A549 treated with Hydrocortisone at 1 μM for 4 hours (cell line): ENCODE measurements around the gene LRRC25. TPM values are rescaled to one million over a fixed set of nuclear protein-coding genes. Genes with fewer than 3 reads are reported as not detected.

Experiments used
- total RNA-seq: library from RNA; stranded (reverse); fragments of 200-300 nt; extraction: Qiagen RNA extraction; gene quantifications from 5 replicates; pipeline ENCODE4 v1.2.3, GENCODE V29; 2022

The LRRC25 gene
- not detected in 5 replicates for total RNA-seq

GRCh38 chr19:18397242-18398202, at the start of gene LRRC25:
LRRC25 (minus strand) TSS chr19:18397622; CDS start chr19:18396963, 659 bp downstream.

GRCh38 chr19:18437491-18438330, 40.3 kb upstream of the LRRC25 start, which contains the start of gene ISYNA1:
ISYNA1 (minus strand) TSS chr19:18438133; CDS start chr19:18437979, 154 bp downstream.

GRCh38 chr19:18419195-18419698, 21.8 kb upstream of the LRRC25 start, which contains the start of gene SSBP4:
SSBP4 (plus strand) TSS chr19:18419398; CDS start chr19:18419649, 251 bp downstream.

GRCh38 chr19:18385675-18386542, 11.5 kb downstream of the LRRC25 start, which contains the start of gene GDF15:
GDF15 (plus strand) TSS chr19:18386158; CDS start chr19:18386190, 32 bp downstream.

Other genes starting within 250 kb of the LRRC25 start
- gene PIK3R2, start 244.5 kb downstream of the LRRC25 start, total RNA-seq: 2.0 to 13.2 TPM (median 10.1 TPM) in 5 replicates
- gene IFI30, start 223.8 kb downstream of the LRRC25 start, total RNA-seq: 11.4 to 18.5 TPM (median 15.0 TPM) in 5 replicates
- 8.5 to 12.0 TPM (median 11.4 TPM) in 5 replicates for gene MPV17L2, start 204.4 kb downstream of the LRRC25 start, total RNA-seq
- gene RAB3A, start 193.6 kb downstream of the LRRC25 start, total RNA-seq: 0.38 to 0.86 TPM (median 0.75 TPM) in 5 replicates
- gene PDE4C, start 171.2 kb downstream of the LRRC25 start, total RNA-seq: 0.20 to 0.63 TPM (median 0.33 TPM) in 5 replicates
- 0.58 to 1.0 TPM (median 0.78 TPM) in 5 replicates for gene IQCN, start 123.2 kb downstream of the LRRC25 start, total RNA-seq
- 21.8 to 47.6 TPM (median 41.7 TPM) in 5 replicates for gene JUND, start 116.0 kb downstream of the LRRC25 start, total RNA-seq
- gene LSM4, start 74.5 kb downstream of the LRRC25 start, total RNA-seq: 199 to 250 TPM (median 235 TPM) in 5 replicates
- 2.3 to 3.5 TPM (median 2.8 TPM) in 5 replicates for gene PGPEP1, start 57.0 kb downstream of the LRRC25 start, total RNA-seq
- gene GDF15, start 11.5 kb downstream of the LRRC25 start, total RNA-seq: 11.9 to 24.9 TPM (median 20.6 TPM) in 5 replicates
- gene SSBP4, start 21.8 kb upstream of the LRRC25 start, total RNA-seq: 31.8 to 51.7 TPM (median 46.8 TPM) in 5 replicates
- gene ISYNA1, start 40.5 kb upstream of the LRRC25 start, total RNA-seq: 25.7 to 42.9 TPM (median 40.8 TPM) in 5 replicates
- 4.4 to 5.9 TPM (median 5.2 TPM) in 5 replicates for gene ELL, start 124.4 kb upstream of the LRRC25 start, total RNA-seq
- gene FKBP8, start 146.0 kb upstream of the LRRC25 start, total RNA-seq: 131 to 154 TPM (median 146 TPM) in 5 replicates
- 85.3 to 105 TPM (median 101 TPM) in 5 replicates for gene KXD1, start 160.2 kb upstream of the LRRC25 start, total RNA-seq
- gene UBA52, start 174.2 kb upstream of the LRRC25 start, total RNA-seq: 920 to 1,228 TPM (median 1,167 TPM) in 5 replicates
- gene REX1BD, start 191.2 kb upstream of the LRRC25 start, total RNA-seq: 31.4 to 59.2 TPM (median 55.1 TPM) in 5 replicates
- gene CRLF1, start 209.2 kb upstream of the LRRC25 start, total RNA-seq: 3.8 to 8.7 TPM (median 5.1 TPM) in 5 replicates
- 3.8 to 7.0 TPM (median 5.9 TPM) in 5 replicates for gene TMEM59L, start 215.2 kb upstream of the LRRC25 start, total RNA-seq
- 3.7 to 5.5 TPM (median 3.9 TPM) in 5 replicates for gene KLHL26, start 239.4 kb upstream of the LRRC25 start, total RNA-seq